GM18519 (cell line): ENCODE results near the gene SYMPK.

ENCODE experiments used
- ATAC-seq: cut with Tn5 transposase; IDR thresholded peaks from one replicate; pipeline ENCODE4 v1.9.1; 2021; ENCODE audit warnings: mild to moderate bottlenecking, moderate library complexity; ENCODE audit not compliant: unreplicated experiment, low FRiP score

The SYMPK gene

DNA sequence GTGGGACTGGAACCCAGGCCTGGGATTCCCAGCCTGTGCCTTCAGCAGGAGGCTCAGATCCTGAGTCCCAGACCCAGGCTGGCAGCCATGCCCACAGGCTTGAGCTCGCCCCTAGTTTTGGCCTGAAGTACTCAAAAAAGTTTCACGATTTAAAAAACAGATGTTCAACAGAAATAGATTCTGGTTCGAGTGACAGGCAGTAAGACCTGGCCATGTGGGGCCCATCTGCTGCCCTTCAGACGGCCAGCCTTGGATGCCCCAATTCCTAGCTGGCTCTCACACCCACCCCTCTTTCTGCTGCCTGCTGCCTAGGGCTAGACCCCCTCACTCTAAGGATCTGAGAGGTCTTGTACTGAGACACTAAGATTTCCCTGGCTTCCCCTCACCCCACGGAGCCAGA is 77.8 kb downstream of the SYMPK start:
- no peak for ATAC-seq

DNA sequence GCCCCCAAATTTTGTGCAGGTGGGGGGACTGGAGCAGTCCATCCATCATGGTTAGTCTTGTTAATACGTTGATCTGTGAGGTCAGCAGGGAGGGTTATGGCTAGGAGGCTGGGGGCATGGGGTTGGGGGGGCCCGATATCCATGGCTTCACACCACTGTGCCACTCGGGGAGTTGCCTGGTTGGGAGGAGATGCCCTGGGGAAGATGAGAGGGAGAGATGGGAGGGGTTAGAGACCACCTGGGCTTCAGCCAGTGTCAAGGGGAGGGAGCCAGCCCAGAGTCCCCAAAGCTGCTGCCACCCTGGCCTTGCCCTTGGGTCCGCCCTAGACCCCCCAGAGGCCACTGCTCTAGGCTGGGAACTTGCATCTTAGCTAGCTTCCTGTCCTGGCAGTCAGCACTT is 78.9 kb downstream of the SYMPK start:
- no peak for ATAC-seq

GRCh38 chr19:45782820-45783785 is 79.8 kb downstream of the SYMPK start:
- no peak for ATAC-seq

GRCh38 chr19:45782162-45782691 is 80.7 kb downstream of the SYMPK start, which contains the start of gene DMPK:
TSS of gene DMPK (minus strand) at chr19:45782490. CDS start at chr19:45782352, 138 bp downstream.
- no peak for ATAC-seq

DNA sequence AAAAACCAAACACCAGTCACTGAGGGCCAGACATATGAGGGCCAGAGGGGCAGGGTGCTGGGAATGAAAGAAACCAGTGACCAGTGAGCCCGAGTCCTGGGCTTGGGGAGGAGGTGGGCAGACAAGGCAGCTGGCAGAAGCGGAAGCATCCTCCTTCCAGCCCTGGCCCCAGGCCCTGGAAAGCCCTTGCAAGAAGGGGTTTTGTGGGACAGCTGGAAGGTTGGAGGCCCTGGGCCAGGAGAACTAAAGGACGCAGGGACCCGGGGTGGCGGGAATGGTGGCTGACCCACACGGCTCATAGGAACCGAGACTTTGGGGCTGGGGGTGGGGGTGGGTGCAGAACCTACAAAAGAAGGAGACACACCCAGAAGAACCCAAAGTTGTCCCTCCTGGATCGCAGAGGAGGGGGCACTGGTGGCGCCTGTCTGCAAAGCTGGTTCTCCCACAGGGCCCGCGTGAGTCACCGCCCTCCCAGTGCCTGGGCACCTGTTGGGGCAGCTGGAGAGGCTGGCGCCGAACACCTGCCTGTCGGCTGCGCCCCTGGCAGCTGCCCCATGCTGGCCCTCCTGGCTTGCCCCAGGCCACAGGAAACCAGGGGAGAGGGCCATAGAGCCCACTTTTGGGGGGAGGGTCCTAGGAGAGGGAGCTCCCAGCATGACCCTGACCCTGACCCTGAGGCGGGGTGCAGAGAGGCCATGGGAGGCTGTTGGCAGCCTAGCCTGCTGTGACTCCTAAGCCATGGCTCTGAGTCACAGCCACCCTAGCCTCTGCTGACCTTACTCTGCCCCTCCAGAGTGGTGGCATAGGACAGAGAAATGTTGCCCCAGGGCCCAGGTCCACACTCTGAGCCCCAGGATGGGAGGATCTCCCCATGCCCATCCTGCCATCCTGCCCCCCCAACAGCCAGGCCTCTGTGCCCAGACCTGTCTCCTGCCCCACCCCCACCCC is 81.5 kb downstream of the SYMPK start:
- ATAC-seq, result no peak

DNA sequence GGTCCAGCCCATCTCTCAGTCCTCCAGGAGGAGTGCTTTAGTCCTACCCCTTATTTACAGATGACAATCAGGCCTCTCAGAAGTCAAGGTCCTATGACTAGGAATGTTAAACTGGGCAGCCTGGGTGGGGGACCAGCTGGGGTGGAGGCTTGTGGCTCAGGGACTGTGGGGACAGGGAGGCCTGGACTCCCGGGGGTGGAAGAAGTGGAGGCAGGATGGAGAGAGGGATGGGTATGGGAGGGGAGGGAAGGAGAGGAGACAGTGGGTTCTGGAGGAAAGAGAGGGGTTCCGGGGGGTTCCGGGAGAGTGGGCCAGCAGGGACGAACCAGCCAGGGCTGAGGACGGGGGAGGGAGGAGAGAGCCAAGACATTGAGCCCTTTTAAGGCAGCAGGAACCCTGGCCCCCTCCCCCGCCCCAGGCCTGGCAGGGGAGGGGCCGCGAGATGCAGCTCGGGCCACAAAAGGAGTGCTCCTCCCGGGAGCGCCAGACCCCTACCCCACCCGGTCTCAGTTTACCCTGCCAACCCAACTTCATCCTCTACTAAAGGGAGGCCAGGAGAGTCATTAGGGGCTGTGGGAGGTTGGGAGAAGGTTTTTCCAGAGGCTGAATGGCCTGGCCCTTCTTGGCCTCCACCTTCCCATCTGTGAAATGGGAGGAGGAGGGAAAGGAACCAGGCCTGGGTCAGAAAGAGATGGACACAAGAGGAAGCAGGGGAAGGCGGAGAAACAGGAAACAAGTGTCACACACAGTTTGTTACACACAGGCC is 82.3 kb downstream of the SYMPK start:
- no peak for ATAC-seq

- no peak for ATAC-seq
Observed at GRCh38 chr19:45780146-45780447, 82.8 kb downstream of the SYMPK start.

GRCh38 chr19:45779231-45780145 is 83.5 kb downstream of the SYMPK start:
- ATAC-seq, result no peak

- ATAC-seq, result no peak
Observed at GRCh38 chr19:45778010-45778661, 84.8 kb downstream of the SYMPK start.

DNA sequence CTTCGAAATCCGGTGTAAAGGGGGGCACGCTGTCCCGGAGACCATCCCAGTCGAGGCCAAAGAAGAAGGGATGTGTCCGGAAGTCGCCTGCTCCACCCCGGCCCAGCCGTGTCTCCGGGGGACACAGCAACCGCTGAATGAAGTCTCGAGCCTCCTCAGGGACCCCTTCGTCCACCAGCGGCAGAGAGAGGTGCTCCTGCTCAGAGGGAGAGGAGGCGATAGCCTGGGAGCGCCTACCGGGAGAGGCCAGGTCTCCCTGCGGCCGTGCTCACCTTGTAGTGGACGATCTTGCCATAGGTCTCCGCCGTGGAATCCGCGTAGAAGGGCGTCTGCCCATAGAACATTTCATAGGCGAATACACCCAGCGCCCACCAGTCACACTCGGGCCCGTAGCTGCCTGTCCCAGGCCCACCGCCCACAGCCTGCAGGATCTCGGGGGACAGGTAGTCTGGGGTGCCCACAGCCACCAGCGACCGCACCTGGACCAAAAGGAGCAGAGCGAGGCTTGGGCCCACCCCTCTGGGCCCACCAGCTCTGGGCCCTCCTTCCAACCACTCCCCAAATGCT is 85.5 kb downstream of the SYMPK start:
- no peak for ATAC-seq

GRCh38 chr19:45774765-45775164 is 88.2 kb downstream of the SYMPK start:
- ATAC-seq, result no peak

DNA sequence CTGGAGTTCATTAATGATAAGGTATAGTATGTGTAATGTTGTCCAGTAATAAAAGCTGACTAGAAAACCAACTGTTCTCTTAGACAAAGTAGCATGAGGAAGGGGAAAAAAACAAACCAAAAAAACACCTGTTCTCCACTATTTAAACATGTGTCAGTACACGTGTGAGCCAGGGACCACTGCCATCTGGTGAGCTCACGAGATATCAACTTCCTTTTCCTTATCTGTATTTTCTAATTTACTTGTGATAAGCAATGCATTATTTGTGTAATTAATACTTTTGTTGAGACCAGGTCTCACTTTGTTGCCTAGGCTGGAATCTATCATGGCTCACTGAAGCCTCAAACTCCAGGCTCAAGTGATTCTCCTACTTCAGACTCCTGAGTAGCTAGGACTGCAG is 89.6 kb downstream of the SYMPK start:
- no peak for ATAC-seq

GRCh38 chr19:45772912-45773311 is 90.0 kb downstream of the SYMPK start:
- no peak for ATAC-seq

- no peak for ATAC-seq
Observed at GRCh38 chr19:45772130-45772840, 90.7 kb downstream of the SYMPK start.

GRCh38 chr19:45771311-45771933 is 91.5 kb downstream of the SYMPK start:
- no peak for ATAC-seq

DNA sequence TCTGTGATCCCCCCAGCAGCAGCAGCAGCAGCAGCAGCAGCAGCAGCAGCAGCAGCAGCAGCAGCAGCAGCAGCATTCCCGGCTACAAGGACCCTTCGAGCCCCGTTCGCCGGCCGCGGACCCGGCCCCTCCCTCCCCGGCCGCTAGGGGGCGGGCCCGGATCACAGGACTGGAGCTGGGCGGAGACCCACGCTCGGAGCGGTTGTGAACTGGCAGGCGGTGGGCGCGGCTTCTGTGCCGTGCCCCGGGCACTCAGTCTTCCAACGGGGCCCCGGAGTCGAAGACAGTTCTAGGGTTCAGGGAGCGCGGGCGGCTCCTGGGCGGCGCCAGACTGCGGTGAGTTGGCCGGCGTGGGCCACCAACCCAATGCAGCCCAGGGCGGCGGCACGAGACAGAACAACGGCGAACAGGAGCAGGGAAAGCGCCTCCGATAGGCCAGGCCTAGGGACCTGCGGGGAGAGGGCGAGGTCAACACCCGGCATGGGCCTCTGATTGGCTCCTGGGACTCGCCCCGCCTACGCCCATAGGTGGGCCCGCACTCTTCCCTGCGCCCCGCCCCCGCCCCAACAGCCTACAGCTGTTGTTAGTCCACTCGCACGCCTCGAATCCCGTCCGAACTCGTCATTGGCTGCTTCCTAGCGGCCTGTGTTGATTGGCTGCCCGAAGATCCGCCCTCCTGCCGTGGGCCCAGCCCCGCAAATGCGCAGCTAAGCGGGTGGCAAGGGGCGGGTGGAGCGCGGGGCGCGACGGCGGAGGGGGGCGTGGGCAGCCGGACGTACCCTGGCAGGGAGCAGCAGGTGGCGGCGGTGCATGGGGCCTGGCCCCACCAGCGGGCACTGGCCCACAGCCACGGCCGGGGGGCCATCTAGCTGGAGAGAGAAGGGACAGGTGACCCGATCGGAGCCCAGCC is 92.5 kb downstream of the SYMPK start:
- peak; percentile 31 for ATAC-seq
